ENCODE data around the gene TACSTD2. TPM values are rescaled to one million over a fixed set of nuclear protein-coding genes. Genes with fewer than 3 reads are reported as not detected.

The TACSTD2 gene
- polyA plus RNA-seq, 1 donor from 2014 or later: not detected

GRCh38 chr1:58585581-58586151 is 8.6 kb upstream of the TACSTD2 start:
- no peaks in the 10 kb centered on the region for H3K9me3 ChIP-seq (ENCODE audit: low read length)
- H3K79me2 ChIP-seq (replicated peaks; ENCODE audit: insufficient read depth, low read length): no peaks in the 10 kb centered on the region
- H3K27me3 ChIP-seq (ENCODE audit: insufficient read depth, low read depth, low read length): no peaks in the 10 kb centered on the region
- no peaks in the 10 kb centered on the region for H3F3A ChIP-seq (ENCODE audit: insufficient read depth, low read length, poor library complexity, severe bottlenecking)
- H4K20me1 ChIP-seq (ENCODE audit: insufficient read depth): no peaks in the 10 kb centered on the region
- no peaks in the 10 kb centered on the region for H3K9me2 ChIP-seq (ENCODE audit: insufficient read depth, low read length)
- H3K4me2 ChIP-seq (ENCODE audit: low read length): no peak overlapping the region
- no peak overlapping the region for H2AFZ ChIP-seq (ENCODE audit: low read depth, low read length)
- no peaks in the 10 kb centered on the region for H3K36me3 ChIP-seq (ENCODE audit: insufficient read depth, low read length)
- H3K4me3 ChIP-seq (ENCODE audit: low read length): no peak overlapping the region
- H3K27ac ChIP-seq (ENCODE audit: low read length): no peak overlapping the region
- H3K9ac ChIP-seq (ENCODE audit: low read length): no peak overlapping the region
- TF ChIP-seq SMC3 (conservative IDR thresholded peaks at IDR 0.05; ENCODE audit: poor library complexity) (no peak), TAF1 (IDR thresholded peaks at IDR 0.05; ENCODE audit: low read depth) (no peak), EP300 (conservative IDR thresholded peaks at IDR 0.05; ENCODE audit: poor library complexity, severe bottlenecking) (no peak), EZH2 (IDR thresholded peaks at IDR 0.05; ENCODE audit: borderline replicate concordance, insufficient read depth, low read length, poor library complexity, severe bottlenecking) (no peak)

- no peaks in the 10 kb centered on the region for H3K27me3 ChIP-seq (ENCODE audit: insufficient read depth, low read depth, low read length)
- no peak overlapping the region for H2AFZ ChIP-seq (ENCODE audit: low read depth, low read length)
- no peaks in the 10 kb centered on the region for H3K9me2 ChIP-seq (ENCODE audit: insufficient read depth, low read length)
- H3K36me3 ChIP-seq (ENCODE audit: insufficient read depth, low read length): no peaks in the 10 kb centered on the region
- no peaks in the 10 kb centered on the region for H3K79me2 ChIP-seq (replicated peaks; ENCODE audit: insufficient read depth, low read length)
- H3K4me3 ChIP-seq (ENCODE audit: low read length): no peak overlapping the region
- H3K27ac ChIP-seq (ENCODE audit: low read length): no peak overlapping the region
- no peak overlapping the region for H3K4me2 ChIP-seq (ENCODE audit: low read length)
- TF ChIP-seq EP300 (conservative IDR thresholded peaks at IDR 0.05; ENCODE audit: poor library complexity, severe bottlenecking): no peak
- no peak for TF ChIP-seq CTCF (IDR thresholded peaks at IDR 0.05; ENCODE audit: poor library complexity, severe bottlenecking)
- no peak for TF ChIP-seq SMC3 (conservative IDR thresholded peaks at IDR 0.05; ENCODE audit: poor library complexity)
- H3F3A ChIP-seq (ENCODE audit: insufficient read depth, low read length, poor library complexity, severe bottlenecking): no peaks in the 10 kb centered on the region
- H3K9me3 ChIP-seq (ENCODE audit: low read length): no peaks in the 10 kb centered on the region
- no peak overlapping the region for H3K9ac ChIP-seq (ENCODE audit: low read length)
- H4K20me1 ChIP-seq (ENCODE audit: insufficient read depth): no peaks in the 10 kb centered on the region
Observed at GRCh38 chr1:58585166-58585565, 8.1 kb upstream of the TACSTD2 start.

GRCh38 chr1:58584082-58584895 is 7.2 kb upstream of the TACSTD2 start:
- Histone ChIP-seq H3K9me3 (ENCODE audit: low read length) (no peaks in the 10 kb centered on the region), H3K27ac (ENCODE audit: low read length) (no peak overlapping the region), H3K9ac (ENCODE audit: low read length) (no peak overlapping the region), H3K4me3 (ENCODE audit: low read length) (no peak overlapping the region), H3F3A (ENCODE audit: insufficient read depth, low read length, poor library complexity, severe bottlenecking) (no peaks in the 10 kb centered on the region), H3K36me3 (ENCODE audit: insufficient read depth, low read length) (no peaks in the 10 kb centered on the region), H3K79me2 (replicated peaks; ENCODE audit: insufficient read depth, low read length) (no peaks in the 10 kb centered on the region), H3K27me3 (ENCODE audit: insufficient read depth, low read depth, low read length) (no peaks in the 10 kb centered on the region), H3K4me2 (ENCODE audit: low read length) (no peak overlapping the region), H4K20me1 (ENCODE audit: insufficient read depth) (no peaks in the 10 kb centered on the region), H3K9me2 (ENCODE audit: insufficient read depth, low read length) (no peaks in the 10 kb centered on the region), H2AFZ (ENCODE audit: low read depth, low read length) (no peak overlapping the region)
- TF ChIP-seq EP300 (conservative IDR thresholded peaks at IDR 0.05; ENCODE audit: poor library complexity, severe bottlenecking): no peak
- TF ChIP-seq CTCF (IDR thresholded peaks at IDR 0.05; ENCODE audit: poor library complexity, severe bottlenecking): no peak
- TF ChIP-seq SMC3 (conservative IDR thresholded peaks at IDR 0.05; ENCODE audit: poor library complexity): no peak
- TF ChIP-seq POLR2AphosphoS5 (IDR thresholded peaks at IDR 0.05): no peak
- TF ChIP-seq, protein P1, sequence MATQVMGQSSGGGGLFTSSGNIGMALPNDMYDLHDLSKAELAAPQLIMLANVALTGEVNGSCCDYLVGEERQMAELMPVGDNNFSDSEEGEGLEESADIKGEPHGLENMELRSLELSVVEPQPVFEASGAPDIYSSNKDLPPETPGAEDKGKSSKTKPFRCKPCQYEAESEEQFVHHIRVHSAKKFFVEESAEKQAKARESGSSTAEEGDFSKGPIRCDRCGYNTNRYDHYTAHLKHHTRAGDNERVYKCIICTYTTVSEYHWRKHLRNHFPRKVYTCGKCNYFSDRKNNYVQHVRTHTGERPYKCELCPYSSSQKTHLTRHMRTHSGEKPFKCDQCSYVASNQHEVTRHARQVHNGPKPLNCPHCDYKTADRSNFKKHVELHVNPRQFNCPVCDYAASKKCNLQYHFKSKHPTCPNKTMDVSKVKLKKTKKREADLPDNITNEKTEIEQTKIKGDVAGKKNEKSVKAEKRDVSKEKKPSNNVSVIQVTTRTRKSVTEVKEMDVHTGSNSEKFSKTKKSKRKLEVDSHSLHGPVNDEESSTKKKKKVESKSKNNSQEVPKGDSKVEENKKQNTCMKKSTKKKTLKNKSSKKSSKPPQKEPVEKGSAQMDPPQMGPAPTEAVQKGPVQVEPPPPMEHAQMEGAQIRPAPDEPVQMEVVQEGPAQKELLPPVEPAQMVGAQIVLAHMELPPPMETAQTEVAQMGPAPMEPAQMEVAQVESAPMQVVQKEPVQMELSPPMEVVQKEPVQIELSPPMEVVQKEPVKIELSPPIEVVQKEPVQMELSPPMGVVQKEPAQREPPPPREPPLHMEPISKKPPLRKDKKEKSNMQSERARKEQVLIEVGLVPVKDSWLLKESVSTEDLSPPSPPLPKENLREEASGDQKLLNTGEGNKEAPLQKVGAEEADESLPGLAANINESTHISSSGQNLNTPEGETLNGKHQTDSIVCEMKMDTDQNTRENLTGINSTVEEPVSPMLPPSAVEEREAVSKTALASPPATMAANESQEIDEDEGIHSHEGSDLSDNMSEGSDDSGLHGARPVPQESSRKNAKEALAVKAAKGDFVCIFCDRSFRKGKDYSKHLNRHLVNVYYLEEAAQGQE (IDR thresholded peaks at IDR 0.05; ENCODE audit: borderline replicate concordance): no peak
- TF ChIP-seq TAF1 (IDR thresholded peaks at IDR 0.05; ENCODE audit: low read depth): no peak
- no peak for TF ChIP-seq MXI1 (conservative IDR thresholded peaks at IDR 0.05; ENCODE audit: poor library complexity, severe bottlenecking)
- no peak for TF ChIP-seq RAD21 (conservative IDR thresholded peaks at IDR 0.05)
- no peak for TF ChIP-seq EZH2 (IDR thresholded peaks at IDR 0.05; ENCODE audit: borderline replicate concordance, insufficient read depth, low read length, poor library complexity, severe bottlenecking)
